ENCODE data around the gene GPANK1.
A peak's percentile ranks its signal among the peaks of the same experiment; 100 is the strongest.

The GPANK1 gene

DNA sequence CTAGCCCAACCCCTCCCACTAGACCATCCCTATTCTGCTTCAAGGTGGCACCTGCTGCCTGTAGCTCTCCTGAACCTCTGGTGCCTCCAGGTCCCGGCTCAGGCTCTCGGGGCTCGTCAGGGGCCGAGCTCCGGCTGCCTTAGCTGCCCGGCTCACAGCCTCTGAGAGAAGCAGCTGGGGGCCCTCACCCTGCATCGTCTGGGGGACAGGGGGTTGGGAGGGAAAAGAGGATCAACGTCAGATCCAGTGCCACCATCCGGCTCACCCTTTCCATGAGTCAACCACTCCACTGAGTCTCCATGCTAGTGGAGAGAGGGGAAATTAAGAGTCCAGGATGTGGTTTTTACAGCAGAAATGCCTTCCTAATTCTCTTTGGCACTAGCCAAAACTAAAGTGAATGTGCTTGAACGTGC, 25.3 kb downstream of the GPANK1 start:
- no peak for DNase-seq (ENCODE audit: low spot score)

DNA sequence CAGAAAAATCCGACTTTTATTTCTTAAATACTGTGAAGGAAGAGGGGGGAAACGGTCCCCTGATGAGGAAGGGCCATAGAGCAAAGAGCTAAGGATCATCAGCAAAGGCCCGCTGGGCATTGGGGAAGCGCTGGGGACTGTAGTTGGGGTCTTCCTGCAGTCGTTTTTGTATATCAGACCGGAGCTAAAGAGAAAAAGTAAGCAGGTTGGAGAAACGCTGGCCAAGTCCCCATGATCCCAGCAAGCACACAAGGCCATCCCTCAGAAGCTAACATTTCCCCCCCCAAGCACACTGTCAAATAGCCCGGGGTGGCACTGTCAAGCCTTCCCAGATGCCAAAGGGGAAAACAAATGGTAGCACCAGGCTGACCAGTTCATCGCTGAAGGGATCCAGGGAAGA, 25.8 kb downstream of the GPANK1 start:
- DNase-seq (ENCODE audit: low spot score): no peak

DNA sequence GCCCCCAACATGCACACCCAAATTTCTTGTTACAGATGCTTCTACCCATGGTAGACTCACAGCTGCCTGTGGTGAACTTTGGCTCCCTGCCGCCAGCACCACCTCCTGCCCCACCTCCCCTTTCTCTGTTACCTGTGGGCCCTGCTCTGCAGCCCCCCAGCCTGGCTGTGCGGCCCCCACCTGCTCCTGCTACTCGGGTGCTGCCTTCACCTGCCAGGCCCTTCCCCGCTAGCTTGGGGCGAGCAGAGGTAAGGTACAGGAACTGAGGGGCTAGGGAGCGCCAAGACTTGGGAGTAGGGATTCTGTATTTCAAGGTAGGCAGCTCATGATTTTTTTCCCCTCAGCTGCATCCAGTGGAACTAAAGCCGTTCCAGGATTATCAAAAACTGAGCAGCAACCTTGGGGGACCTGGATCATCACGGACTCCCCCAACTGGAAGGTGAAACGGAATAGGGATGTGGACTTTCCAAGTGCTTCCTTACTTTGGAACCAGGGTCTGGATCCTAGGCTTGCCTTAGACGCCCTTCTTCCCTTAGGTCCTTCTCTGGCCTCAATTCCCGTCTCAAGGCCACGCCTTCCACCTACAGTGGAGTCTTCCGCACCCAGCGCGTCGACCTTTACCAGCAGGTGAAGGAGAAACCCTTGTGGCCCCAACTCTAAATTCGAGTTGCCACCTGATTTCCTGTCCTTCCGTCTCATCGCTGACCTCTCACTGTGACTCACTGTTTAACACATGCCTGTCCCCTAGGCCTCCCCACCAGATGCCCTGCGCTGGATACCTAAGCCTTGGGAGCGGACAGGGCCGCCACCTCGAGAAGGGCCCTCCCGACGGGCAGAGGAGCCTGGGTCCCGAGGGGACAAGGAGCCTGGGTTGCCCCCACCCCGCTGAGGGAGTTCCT, 27.9 kb downstream of the GPANK1 start:
- DNase-seq (ENCODE audit: low spot score): no peak

GRCh38 chr6:31634969-31635575, 29.7 kb downstream of the GPANK1 start:
- DNase-seq (ENCODE audit: low spot score): no peak

DNA sequence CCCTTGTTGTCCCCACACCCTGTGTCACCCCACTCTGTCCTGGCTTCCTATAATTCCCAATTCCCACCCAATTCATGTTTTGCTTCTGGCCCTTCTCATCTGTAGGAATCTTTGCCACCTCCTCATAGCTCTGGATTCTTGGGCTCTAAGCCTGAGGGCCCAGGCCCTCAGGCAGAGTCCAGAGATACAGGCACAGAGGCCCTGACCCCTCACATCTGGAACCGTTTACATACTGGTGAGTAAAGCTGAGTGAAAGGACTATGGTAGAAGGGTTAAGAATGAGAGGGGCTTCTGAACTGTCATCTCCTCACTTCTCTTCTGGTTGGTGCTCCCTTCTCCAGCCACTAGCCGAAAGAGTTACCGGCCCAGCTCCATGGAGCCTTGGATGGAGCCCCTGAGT, 30.7 kb downstream of the GPANK1 start:
- DNase-seq (ENCODE audit: low spot score): no peak

- no peak for DNase-seq (ENCODE audit: low spot score)
These were observed 31.4 kb downstream of the GPANK1 start for GRCh38 chr6:31633447-31633846.

- DNase-seq (ENCODE audit: low spot score): no peak
These were observed 32.4 kb downstream of the GPANK1 start for GRCh38 chr6:31632279-31632946.

- DNase-seq (ENCODE audit: low spot score): no peak
These were observed 33.0 kb downstream of the GPANK1 start for GRCh38 chr6:31631681-31632278.

DNA sequence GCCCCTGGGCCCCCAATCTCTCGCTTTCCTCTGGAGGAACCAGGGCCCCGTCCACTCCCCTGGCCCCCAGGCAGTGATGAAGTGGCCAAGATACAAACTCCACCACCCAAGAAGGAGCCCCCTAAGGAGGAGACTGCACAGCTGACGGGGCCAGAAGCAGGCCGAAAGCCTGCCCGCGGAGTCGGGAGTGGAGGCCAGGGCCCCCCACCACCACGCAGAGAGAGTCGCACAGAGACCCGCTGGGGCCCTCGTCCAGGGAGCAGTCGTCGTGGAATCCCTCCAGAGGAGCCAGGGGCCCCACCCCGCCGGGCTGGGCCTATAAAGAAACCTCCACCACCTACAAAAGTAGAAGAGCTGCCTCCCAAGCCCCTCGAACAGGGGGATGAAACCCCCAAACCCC, 33.6 kb downstream of the GPANK1 start:
- DNase-seq (ENCODE audit: low spot score): no peak

DNA sequence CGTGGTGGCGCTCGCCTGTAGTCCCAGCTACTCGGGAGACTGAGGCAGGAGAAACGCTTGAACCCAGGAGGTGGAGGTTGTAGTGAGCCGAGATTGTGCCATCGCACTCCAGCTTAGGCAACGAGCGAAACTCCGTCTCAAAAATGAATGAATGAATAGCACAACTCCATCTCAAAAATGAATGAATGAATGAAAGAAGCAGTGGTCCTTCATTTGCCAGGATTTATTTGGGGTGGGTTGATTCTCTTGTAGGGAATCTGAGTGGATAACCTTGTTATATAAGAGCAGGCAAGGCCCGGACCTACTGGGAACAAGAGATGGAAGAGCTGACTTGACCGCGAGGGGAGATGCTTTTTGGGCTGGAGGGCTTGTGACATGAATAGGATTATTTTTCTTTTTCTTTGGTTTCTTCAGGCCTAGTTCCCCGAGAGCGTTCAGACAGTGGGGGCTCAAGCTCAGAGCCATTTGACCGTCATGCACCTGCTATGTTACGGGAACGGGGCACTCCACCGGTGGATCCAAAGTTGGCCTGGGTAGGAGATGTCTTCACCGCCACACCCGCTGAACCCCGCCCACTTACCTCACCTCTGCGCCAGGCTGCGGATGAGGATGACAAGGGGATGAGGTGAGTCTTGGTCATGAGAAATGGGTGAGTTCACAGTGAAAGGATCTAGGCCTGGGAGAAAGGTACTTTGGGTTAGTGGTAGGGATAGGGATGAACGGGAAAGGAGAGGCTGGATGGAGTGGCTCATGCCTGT, 34.4 kb downstream of the GPANK1 start:
- no peak for DNase-seq (ENCODE audit: low spot score)

DNA sequence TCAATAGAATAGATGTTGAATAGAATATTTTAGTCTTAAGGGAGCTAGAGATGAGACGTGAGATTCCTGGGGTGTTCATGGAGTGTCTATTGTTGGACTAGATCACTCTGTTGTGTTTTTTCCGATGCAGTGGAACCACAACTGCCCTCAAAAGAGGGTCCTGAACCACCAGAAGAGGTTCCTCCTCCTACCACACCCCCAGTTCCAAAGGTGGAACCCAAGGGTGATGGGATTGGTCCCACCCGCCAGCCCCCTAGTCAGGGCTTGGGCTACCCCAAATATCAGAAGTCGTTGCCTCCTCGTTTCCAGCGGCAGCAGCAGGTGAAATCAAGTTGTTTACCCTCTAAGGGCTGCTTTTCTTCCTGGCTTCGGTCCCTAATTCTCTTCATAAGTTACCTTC, 35.8 kb downstream of the GPANK1 start:
- no peak for DNase-seq (ENCODE audit: low spot score)

DNA sequence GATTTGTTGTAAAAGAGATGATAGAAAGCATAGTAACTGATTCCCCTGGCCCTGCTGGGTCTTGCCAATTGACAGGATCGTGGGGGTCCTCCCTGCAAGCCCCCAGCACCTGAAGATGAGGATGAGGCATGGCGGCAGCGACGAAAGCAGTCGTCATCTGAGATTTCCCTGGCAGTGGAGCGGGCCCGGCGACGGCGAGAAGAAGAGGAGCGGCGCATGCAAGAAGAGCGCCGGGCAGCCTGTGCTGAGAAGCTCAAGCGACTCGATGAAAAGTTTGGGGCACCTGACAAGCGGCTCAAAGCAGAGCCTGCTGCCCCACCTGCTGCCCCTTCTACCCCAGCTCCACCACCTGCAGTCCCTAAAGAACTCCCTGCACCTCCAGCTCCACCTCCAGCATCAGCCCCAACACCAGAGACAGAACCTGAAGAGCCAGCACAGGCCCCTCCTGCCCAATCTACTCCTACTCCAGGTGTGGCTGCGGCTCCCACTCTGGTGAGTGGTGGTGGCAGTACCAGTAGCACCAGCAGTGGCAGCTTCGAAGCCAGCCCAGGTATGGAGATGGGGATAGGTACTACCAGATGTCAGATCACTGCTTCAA, 37.0 kb downstream of the GPANK1 start:
- no peak for DNase-seq (ENCODE audit: low spot score)

GRCh38 chr6:31626952-31627351, 37.8 kb downstream of the GPANK1 start:
- no peak for DNase-seq (ENCODE audit: low spot score)

GRCh38 chr6:31624070-31624469, 40.7 kb downstream of the GPANK1 start:
- no peak for DNase-seq (ENCODE audit: low spot score)

GRCh38 chr6:31622684-31623091, 42.1 kb downstream of the GPANK1 start:
- DNase-seq (ENCODE audit: low spot score): no peak

- DNase-seq (ENCODE audit: low spot score): no peak
These were observed 42.8 kb downstream of the GPANK1 start for GRCh38 chr6:31621991-31622390.

- DNase-seq (ENCODE audit: low spot score): peak; percentile 39
These were observed 43.4 kb downstream of the GPANK1 start for GRCh38 chr6:31621320-31621939.

DNA sequence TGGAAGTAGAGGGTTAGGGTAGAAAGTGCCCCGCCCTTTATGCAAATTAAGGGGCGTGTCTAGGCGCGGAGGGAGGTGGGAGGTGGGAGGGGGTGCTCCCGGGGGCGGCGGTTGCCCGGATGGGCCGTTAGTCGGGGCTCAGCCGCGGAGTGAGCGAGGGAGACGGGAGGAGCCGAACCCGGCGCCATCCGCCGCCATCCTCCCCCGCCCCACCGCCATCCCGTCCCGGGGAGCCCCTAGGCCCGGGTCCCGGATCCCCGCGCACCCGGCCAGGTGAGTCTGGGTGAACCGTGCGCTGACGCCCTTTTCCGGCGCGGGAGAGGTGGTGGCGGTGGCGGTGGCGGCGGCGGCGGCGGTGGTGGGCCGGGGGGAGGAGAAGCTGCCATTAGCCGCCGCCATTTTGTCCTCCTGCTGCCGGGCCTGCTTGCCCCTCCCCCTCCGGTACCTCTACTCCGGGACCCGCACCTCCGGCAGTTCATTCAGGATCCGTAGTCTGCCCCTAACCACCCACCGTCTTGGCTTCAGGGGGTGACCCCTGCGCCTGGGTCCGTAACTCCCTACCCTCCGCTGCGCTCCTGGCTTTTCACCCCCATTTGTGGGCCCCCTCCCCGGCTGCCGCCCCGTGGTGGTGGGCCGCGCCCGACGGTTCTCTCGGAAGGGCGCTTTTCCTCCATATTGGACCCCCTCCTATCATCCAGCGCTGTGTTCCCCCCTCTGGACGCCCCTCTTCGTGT, 44.0 kb downstream of the GPANK1 start, which contains the start of gene PRRC2A:
PRRC2A (plus strand) TSS at position 130 of the 734 bp plus-strand sequence. CDS start 2,075 bp downstream, outside the sequence.
- DNase-seq (ENCODE audit: low spot score): peak; percentile 44

DNA sequence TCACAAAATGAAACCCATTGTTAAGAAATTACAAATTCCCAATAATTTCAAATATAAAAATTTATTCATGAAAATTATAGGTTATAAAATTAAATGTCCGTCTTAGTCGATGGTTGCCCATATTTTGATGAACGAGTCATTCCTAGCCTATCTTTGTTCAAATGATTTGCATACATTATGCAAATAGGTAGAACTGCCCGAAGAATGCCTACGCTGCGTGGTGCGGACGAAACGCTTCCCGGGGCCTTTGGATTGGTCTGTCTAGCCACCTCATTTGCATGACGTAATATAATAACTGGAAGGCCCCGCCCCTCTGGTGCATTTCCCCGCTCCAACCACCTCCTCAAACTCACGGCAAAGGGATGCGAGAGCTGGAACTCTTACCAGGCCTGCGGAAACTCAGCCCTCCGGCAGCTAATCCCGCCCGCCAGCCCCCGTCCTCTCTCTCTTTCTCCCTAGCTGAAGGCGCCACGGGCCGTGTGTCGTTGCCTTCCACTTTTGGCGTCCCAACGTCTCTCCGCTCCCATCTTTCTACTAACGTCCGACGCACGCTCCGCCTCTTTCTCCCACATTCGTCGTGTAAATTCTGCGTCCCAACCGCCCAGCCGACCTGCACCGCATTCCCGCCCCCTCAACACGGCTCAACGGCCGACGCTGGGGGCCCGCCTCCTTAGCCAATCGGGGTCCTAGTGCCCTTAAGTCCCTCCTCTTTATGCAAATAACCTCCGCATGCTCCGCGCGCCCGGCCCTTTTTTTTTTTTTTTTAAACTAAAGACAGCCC, 44.8 kb downstream of the GPANK1 start:
- DNase-seq (ENCODE audit: low spot score): peak; percentile 99

Measured in pons (tissue), 1 donor.